Stomach (tissue), 9 donors: ENCODE data around the gene DYNLT1. TPM values are rescaled to one million over a fixed set of nuclear protein-coding genes. Genes with fewer than 3 reads are reported as not detected.
A peak's percentile ranks its signal among the peaks of the same experiment; 100 is the strongest.
"Not testable (repeated sequence)": the region's sequence is repeated elsewhere in the genome, so short reads cannot be mapped to it uniquely, and the experiment has no call there.

Experiments used
- DNase-seq, 2 donors: peaks; one replicate each; pipeline versions ENCODE4 v3.0.0 to v3.0.0-alpha.2; 2013 to 2019
- H3K27ac ChIP-seq, 5 donors: fragments of 200-600 bp in 4 of 5; sonication (generic) in 4 of 5; one replicate each; pipeline ENCODE4 v1.5.1; 2013 to 2019; ENCODE audit warnings: mild to moderate bottlenecking in 1 of 5, moderate library complexity in 1 of 5
- H3K27me3 ChIP-seq, 3 donors: fragments of 200-600 bp; sonication (generic); one replicate each; pipeline ENCODE4 v1.5.1; 2017 to 2019; ENCODE audit warnings: mixed run types in 1 of 3
- H3K36me3 ChIP-seq, 4 donors: fragments of 200-600 bp; sonication (generic); 1 replicate in 3 of 4; 2 replicates in 1 of 4; pipeline ENCODE4 v1.5.1; 2016 to 2019
- H3K4me1 ChIP-seq, 4 donors: fragments of 200-600 bp; sonication (generic); one replicate each; pipeline ENCODE4 v1.5.1; 2016 to 2019
- H3K4me3 ChIP-seq, 4 donors: fragments of 200-600 bp; sonication (generic) in 3 of 4; one replicate each; pipeline ENCODE4 v1.5.1; 2016 to 2019; ENCODE audit warnings: mild to moderate bottlenecking in 1 of 4
- H3K9me3 ChIP-seq, 4 donors: fragments of 200-600 bp; sonication (generic); one replicate each; pipeline ENCODE4 v1.5.1; 2016 to 2019
- EP300 ChIP-seq: sonication (generic); formaldehyde crosslinking; IDR thresholded peaks from one replicate; pipeline ENCODE4 v1.6.1; 2017; ENCODE audit warnings: antibody characterized with exemption
- POLR2A ChIP-seq, 4 donors: fragments of 450-650 bp; IDR thresholded peaks; one replicate each; pipeline ENCODE4 v1.6.1; 2016; ENCODE audit warnings: antibody characterized with exemption in 4 of 4, control low read depth in 2 of 4, mild to moderate bottlenecking in 1 of 4, moderate library complexity in 1 of 4
- POLR2AphosphoS5 ChIP-seq, 3 donors: sonication (generic); formaldehyde crosslinking; IDR thresholded peaks; one replicate each; pipeline ENCODE4 v1.6.1; 2016; ENCODE audit warnings: antibody characterized with exemption in 3 of 3
- WGBS, 5 donors: extraction: QIAGEN DNeasy Blood & Tissue Kit in 3 of 5; methylation state at CpG; one replicate each; pipeline versions ENCODE4 v1.1.5 to v1.1.7; 2013 to 2018; 5-methylcytosine and 5-hydroxymethylcytosine counted together
- intact Hi-C: fragments of 100-400 bp; cut with DNase I; formaldehyde crosslinking; loops from one replicate; pipeline ENCODE4 v1.15.1; 2023; ENCODE audit warnings: low total_unique reads
- polyA plus RNA-seq, 3 donors: library from polyadenylated mRNA; stranded (reverse); fragments of 200-250 nt; gene quantifications; one replicate each; pipeline ENCODE4 v1.2.3, GENCODE V29; 2013
- total RNA-seq, 5 donors: library from RNA; depleted of rRNA; stranded (reverse); fragments of >200 nt; gene quantifications; one replicate each; pipeline versions ENCODE4 v1.1.0 to v1.2.3, GENCODE V29; 2014 to 2016
- TF ChIP-seq, protein P1 (sequence below), 7 experiments: fragments of 450-650 bp in 4 of 7; fragments of 200-600 bp in 3 of 7; sonication (generic) in 3 of 7; IDR thresholded peaks; one replicate each; pipeline ENCODE4 v1.5.1; 2016 to 2019; ENCODE audit warnings: antibody characterized with exemption in 7 of 7, control low read depth in 2 of 7, mild to moderate bottlenecking in 1 of 7
- donor health status: healthy with polysubstance abuse.
- donor health status: Bipolar disorder and iron deficiency.
- donor health status: healthy.

The DYNLT1 gene
- total and polyA plus RNA-seq, 8 donors: 5.8 to 294 (median 144) TPM

DNA sequence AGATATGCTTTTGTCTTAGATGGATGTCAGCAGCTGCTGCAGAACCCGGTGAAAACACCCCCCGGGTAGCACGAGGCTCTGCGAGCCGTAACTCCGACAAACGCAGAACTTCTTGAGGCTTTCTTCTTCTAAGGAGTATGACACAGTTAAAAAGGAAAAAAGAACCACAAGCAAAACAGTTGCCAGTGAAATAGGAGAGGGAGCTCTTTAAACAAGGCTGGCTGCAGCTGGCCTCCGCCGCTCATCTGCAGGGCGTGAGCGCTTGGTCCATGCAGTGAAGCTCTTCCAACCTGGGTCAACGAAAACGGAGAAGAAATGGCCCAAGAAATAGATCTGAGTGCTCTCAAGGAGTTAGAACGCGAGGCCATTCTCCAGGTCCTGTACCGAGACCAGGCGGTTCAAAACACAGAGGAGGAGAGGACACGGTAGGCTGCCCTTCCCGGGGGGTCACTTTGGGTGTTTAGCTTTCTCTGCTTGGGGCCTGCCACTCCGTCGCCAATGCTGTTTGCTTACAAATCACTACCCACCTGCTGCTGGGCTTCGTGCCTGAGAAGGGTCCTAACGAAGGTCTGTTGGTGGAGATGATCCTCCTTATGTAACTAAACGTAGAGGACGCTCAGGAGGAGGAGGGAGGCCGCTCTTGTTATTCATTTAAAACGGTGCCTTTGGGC lies 18.5 kb upstream of the DYNLT1 start:
- Histone ChIP-seq H3K36me3 (peaks cover 0 to 7% (median 0%) of the 10 kb centered on the region in 4 donors), H3K27ac (peak overlapping the region in 4 of 5 donors; percentile 18 to 63 (median 54)), H3K4me1 (peaks cover 0 to 41% (median 22%) of the 10 kb centered on the region in 4 donors), H3K4me3 (peak overlapping the region in 2 of 4 donors; percentile 10 to 17), H3K27me3 (no peaks in the 10 kb centered on the region), H3K9me3 (no peaks in the 10 kb centered on the region)
- peak in 1 of 2 donors; percentile 68 for DNase-seq
- intact Hi-C loops: no loop called here
- WGBS, 5 donors: 57 to 71% (median 62%) methylated on average over 27 of the region's 27 CpGs
- TF ChIP-seq, protein P1, sequence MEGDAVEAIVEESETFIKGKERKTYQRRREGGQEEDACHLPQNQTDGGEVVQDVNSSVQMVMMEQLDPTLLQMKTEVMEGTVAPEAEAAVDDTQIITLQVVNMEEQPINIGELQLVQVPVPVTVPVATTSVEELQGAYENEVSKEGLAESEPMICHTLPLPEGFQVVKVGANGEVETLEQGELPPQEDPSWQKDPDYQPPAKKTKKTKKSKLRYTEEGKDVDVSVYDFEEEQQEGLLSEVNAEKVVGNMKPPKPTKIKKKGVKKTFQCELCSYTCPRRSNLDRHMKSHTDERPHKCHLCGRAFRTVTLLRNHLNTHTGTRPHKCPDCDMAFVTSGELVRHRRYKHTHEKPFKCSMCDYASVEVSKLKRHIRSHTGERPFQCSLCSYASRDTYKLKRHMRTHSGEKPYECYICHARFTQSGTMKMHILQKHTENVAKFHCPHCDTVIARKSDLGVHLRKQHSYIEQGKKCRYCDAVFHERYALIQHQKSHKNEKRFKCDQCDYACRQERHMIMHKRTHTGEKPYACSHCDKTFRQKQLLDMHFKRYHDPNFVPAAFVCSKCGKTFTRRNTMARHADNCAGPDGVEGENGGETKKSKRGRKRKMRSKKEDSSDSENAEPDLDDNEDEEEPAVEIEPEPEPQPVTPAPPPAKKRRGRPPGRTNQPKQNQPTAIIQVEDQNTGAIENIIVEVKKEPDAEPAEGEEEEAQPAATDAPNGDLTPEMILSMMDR (IDR thresholded peaks at IDR 0.05): no peak
- TF ChIP-seq POLR2A (IDR thresholded peaks at IDR 0.05) (no peak), EP300 (no peak), POLR2AphosphoS5 (IDR thresholded peaks at IDR 0.05) (no peak)

DNA sequence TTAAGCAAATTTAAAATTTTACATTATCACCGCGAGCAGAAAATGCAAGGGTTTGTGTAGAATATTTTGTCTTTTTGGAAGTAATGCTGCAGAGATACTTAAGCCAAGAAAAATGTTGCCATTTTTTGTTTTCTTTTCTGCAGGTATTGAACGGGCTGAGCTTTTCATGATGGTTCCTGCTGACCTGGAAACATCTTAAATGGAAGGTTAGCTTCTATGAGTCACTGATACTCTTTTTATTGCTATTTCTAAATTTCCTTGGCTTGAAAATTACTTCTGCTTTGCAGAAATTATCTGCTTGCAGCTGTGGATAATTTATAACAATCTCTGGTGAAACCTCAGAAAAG lies 18.0 kb upstream of the DYNLT1 start:
- WGBS, 5 donors: 77 to 87% (median 81%) methylated on average over 3 of the region's 3 CpGs
- Histone ChIP-seq H3K4me1 (peaks cover 0 to 39% (median 22%) of the 10 kb centered on the region in 4 donors), H3K36me3 (peaks cover 0 to 7% (median 0%) of the 10 kb centered on the region in 4 donors), H3K9me3 (no peaks in the 10 kb centered on the region), H3K27ac (peak overlapping the region in 2 of 5 donors; percentile 55 to 63), H3K27me3 (no peaks in the 10 kb centered on the region), H3K4me3 (no peak overlapping the region)
- TF ChIP-seq POLR2AphosphoS5 (IDR thresholded peaks at IDR 0.05): no peak
- TF ChIP-seq EP300: no peak
- TF ChIP-seq POLR2A (IDR thresholded peaks at IDR 0.05): no peak
- TF ChIP-seq, protein P1 (IDR thresholded peaks at IDR 0.05): no peak
- intact Hi-C loops: no loop called here
- no peak for DNase-seq

DNA sequence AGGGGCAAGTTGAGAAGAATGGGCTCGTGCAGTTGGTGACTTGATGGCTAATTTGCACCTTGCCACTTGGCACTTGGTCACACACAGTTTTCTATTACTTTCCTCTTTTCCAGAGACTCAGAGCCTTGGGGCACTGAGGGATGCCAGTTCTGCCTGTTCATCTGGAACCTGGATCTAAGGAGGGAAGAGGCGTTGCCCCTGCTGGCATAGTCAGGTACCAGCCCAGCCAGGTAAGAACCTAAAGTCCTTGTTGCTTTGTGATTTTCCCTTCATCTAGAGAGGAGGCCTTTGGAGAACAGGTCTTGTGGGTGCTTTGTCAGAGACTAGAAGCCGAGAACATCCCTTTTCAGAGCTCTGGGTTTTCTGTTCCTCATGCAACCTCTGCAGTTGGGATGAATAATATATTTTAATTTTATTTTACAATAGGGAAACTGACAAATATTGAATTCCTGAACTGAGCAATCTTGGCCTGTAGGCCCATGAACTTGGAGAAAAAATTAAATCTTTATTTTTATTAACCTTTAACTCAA lies 16.7 kb upstream of the DYNLT1 start:
- peaks cover 0 to 40% (median 19%) of the 10 kb centered on the region in 4 donors for H3K4me1 ChIP-seq
- no peaks in the 10 kb centered on the region for H3K27me3 ChIP-seq
- no peak for TF ChIP-seq EP300
- no peak for TF ChIP-seq POLR2AphosphoS5 (IDR thresholded peaks at IDR 0.05)
- TF ChIP-seq POLR2A (IDR thresholded peaks at IDR 0.05): no peak
- TF ChIP-seq, protein P1 (IDR thresholded peaks at IDR 0.05): no peak
- H3K36me3 ChIP-seq: peaks cover 0 to 7% (median 0%) of the 10 kb centered on the region in 4 donors
- no peak for DNase-seq
- H3K27ac ChIP-seq: no peak overlapping the region
- intact Hi-C loops: no loop called here
- WGBS, 5 donors: 80 to 96% (median 85%) methylated on average over 3 of the region's 3 CpGs
- H3K9me3 ChIP-seq: no peaks in the 10 kb centered on the region
- no peak overlapping the region for H3K4me3 ChIP-seq

DNA sequence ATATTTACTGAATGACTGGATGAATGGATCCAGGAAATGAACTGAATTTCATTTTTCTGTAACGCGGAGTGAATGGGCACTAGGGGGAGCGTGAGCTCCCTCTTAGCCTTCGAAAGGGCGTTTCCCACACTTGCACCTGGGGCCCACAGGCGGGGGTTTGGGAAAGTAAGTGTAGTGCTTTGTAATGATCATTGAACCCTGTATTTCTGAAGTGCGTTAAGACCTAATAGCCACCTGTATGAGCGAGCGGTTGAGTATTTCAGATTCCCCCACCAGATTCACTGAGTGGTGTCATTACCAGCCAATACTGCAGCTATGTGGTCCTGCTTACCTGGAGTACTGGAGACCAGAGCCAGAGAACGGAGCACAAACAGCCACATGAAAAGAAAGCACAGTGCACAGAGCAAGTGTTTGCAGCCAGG lies 15.8 kb upstream of the DYNLT1 start:
- intact Hi-C loops: no loop called here
- WGBS, 5 donors: 22 to 30% (median 27%) methylated on average over 9 to 10 of the region's 10 CpGs
- TF ChIP-seq EP300 (no peak), POLR2AphosphoS5 (IDR thresholded peaks at IDR 0.05) (peak in 1 of 3 donors; percentile 22), POLR2A (IDR thresholded peaks at IDR 0.05) (no peak)
- TF ChIP-seq, protein P1 (IDR thresholded peaks at IDR 0.05): peak in 5 of 7 experiments; percentile 25 to 67 (median 51)

DNA sequence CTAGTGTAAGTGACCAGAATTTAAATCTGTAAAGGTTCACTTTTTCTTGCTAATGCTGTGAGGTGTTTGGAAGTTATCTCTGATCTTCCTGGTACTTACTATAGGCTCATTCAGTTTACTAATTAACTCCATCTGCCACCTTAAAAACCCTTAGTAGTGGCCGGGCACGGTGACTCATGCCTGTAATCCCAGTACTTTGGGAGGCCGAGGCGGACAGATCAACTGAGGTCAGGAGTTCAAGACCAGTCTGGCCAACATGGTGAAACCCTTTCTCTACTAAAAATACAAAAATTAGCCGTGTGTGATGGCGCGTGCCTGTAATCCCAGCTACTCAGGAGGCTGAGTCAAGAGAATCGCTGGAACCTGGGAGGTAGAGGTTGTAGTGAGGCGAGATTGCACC lies 12.4 kb upstream of the DYNLT1 start:
- H3K4me3 ChIP-seq, DNase-seq, intact Hi-C loops, H3K27ac ChIP-seq, H3K36me3 ChIP-seq, H3K27me3 ChIP-seq, H3K9me3 ChIP-seq: not testable (repeated sequence)
- 54 to 63% (median 59%) methylated on average over 9 of the region's 9 CpGs for WGBS, 5 donors
- peaks cover 0 to 55% (median 22%) of the 10 kb centered on the region in 4 donors for H3K4me1 ChIP-seq

More for the DNA sequence above, 15.8 kb upstream of the DYNLT1 start:
- Histone ChIP-seq H3K4me1 (peaks cover 0 to 46% (median 20%) of the 10 kb centered on the region in 4 donors), H3K27ac (no peak overlapping the region), H3K4me3 (no peak overlapping the region), H3K36me3 (peaks cover 0 to 7% (median 0%) of the 10 kb centered on the region in 4 donors), H3K27me3 (no peaks in the 10 kb centered on the region), H3K9me3 (no peaks in the 10 kb centered on the region)
- DNase-seq: peak; percentile 52 to 81
